Chondrocyte (in vitro differentiated cells): ENCODE data around the gene HSPA12B. TPM values are rescaled to one million over a fixed set of nuclear protein-coding genes. Genes with fewer than 3 reads are reported as not detected.

Experiments used
- DNase-seq: peaks from one replicate; pipeline ENCODE4 v3.0.0; 2021; ENCODE audit warnings: mixed read lengths, low spot score
- H3K27ac Mint-ChIP-seq: one replicate; pipeline ENCODE4 v1.8.0; 2021; ENCODE audit warnings: mild to moderate bottlenecking, moderate library complexity, mixed read lengths; ENCODE audit not compliant: unreplicated experiment
- H3K27me3 Mint-ChIP-seq: 2 replicates; pipeline ENCODE4 v1.8.0; 2021; ENCODE audit warnings: low read depth, mixed read lengths
- H3K36me3 Mint-ChIP-seq: 2 replicates; pipeline ENCODE4 v1.8.0; 2021; ENCODE audit warnings: low read depth, mixed read lengths
- H3K4me1 Mint-ChIP-seq: 2 replicates; pipeline ENCODE4 v1.8.0; 2021; ENCODE audit warnings: low read depth, mild to moderate bottlenecking, mixed read lengths
- H3K4me3 Mint-ChIP-seq: one replicate; pipeline ENCODE4 v1.8.0; 2021; ENCODE audit warnings: mild to moderate bottlenecking, moderate library complexity, mixed read lengths; ENCODE audit not compliant: unreplicated experiment
- H3K9me3 Mint-ChIP-seq: 2 replicates; pipeline ENCODE4 v1.8.0; 2021; ENCODE audit warnings: low read depth, mixed read lengths
- total RNA-seq: library from RNA; stranded (reverse); gene quantifications from 3 replicates; pipeline ENCODE4 v1.2.1, GENCODE V29; 2021
- TF ChIP-seq, protein P1 (sequence below): fragments of 200-600 bp; sonication (generic); IDR thresholded peaks from 2 replicates; pipeline ENCODE4 v1.5.0; 2021; ENCODE audit warnings: antibody characterized with exemption, mild to moderate bottlenecking, moderate library complexity

Gene HSPA12B
- total RNA-seq, 1 donor from 2014 or later: 0.10 TPM

DNA sequence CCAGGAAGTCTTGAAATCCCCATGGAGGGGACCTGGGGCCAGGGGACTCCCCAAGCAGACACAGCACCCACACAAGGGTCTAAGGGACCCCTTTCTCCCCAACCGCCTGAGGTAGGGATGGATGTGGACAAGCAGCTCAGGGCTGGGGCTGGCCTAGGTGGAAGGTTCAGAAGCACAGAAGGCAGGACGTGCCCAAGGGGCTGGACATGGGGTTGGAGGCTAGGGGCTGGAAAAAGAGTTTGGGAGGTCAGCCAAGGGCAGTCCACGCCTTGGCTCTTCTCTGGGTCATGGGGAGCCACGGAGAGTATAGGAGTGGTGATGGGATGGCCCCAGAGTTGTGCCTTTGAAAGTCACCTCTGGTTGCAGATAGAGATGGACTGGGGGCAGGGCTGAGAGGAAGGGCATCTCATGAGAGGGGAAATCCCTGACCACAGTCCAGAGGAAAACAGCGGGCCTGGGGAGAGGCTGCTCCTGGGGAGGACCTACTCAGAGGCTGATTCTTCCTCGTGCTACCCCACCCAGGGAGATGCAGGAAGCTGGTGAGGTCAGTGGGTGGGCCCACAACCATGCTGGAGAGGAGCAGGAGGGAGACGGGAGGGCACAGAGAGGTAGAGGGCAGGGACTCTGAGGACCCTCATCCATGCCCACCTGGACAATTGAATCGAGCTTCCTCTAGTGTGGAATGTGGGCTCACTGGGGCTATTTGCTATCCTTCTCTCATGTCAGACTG, 2.5 kb upstream of the HSPA12B start:
- Mint-ChIP-seq H3K27me3 (peaks cover 23% of the 10 kb centered on the region), H3K36me3 (peaks cover 1% of the 10 kb centered on the region), H3K9me3 (no peaks in the 10 kb centered on the region), H3K27ac (peak overlapping the region; percentile 23), H3K4me3 (no peak overlapping the region), H3K4me1 (peaks cover 8% of the 10 kb centered on the region)
- TF ChIP-seq, protein P1, sequence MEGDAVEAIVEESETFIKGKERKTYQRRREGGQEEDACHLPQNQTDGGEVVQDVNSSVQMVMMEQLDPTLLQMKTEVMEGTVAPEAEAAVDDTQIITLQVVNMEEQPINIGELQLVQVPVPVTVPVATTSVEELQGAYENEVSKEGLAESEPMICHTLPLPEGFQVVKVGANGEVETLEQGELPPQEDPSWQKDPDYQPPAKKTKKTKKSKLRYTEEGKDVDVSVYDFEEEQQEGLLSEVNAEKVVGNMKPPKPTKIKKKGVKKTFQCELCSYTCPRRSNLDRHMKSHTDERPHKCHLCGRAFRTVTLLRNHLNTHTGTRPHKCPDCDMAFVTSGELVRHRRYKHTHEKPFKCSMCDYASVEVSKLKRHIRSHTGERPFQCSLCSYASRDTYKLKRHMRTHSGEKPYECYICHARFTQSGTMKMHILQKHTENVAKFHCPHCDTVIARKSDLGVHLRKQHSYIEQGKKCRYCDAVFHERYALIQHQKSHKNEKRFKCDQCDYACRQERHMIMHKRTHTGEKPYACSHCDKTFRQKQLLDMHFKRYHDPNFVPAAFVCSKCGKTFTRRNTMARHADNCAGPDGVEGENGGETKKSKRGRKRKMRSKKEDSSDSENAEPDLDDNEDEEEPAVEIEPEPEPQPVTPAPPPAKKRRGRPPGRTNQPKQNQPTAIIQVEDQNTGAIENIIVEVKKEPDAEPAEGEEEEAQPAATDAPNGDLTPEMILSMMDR: no peak
- peak; percentile 88 for DNase-seq

DNA sequence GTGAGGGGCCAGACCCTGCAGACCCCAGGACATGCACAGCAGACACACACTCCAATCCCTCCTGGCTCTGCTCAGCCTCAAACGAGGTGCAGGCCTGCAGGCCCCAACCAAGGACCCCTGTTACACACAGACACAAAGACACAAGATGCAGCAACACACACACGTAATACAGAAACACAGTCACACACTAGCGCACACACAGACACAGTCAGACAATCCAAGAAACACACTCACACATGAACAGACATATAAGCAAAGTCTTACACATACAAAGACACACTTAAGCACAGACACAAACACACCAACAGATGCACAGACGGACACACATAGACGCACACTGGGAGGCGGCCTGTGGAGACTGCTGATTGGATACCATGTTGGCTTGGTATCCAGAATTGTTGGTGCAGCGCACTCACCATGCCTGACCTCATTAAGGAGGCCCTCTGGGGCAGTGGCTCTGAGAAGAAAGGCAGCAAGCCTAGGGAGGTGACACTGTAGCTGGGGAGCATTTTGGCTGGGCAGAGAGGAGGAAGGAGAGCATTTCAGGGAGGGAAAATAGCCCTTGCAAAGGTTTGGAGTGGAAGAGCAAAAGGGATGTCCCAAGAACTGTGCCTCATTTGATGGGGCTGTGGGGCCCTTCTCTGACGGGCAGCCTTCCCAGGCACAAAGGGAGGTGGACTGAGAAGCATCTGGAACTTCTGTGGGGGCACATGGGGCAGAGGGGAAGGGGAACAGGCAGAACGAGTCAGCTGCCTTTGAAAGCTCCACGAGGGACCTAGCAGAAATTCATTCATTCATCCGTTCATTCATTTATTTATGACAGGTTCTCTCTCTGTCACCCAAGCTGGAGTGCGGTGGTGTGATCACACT, 1.4 kb upstream of the HSPA12B start:
- H3K4me1 Mint-ChIP-seq: peaks cover 8% of the 10 kb centered on the region
- no peak overlapping the region for H3K27ac Mint-ChIP-seq
- H3K4me3 Mint-ChIP-seq: no peak overlapping the region
- peaks cover 1% of the 10 kb centered on the region for H3K36me3 Mint-ChIP-seq
- peak; percentile 46 for DNase-seq
- H3K27me3 Mint-ChIP-seq: peaks cover 19% of the 10 kb centered on the region
- TF ChIP-seq, protein P1: no peak
- no peaks in the 10 kb centered on the region for H3K9me3 Mint-ChIP-seq

DNA sequence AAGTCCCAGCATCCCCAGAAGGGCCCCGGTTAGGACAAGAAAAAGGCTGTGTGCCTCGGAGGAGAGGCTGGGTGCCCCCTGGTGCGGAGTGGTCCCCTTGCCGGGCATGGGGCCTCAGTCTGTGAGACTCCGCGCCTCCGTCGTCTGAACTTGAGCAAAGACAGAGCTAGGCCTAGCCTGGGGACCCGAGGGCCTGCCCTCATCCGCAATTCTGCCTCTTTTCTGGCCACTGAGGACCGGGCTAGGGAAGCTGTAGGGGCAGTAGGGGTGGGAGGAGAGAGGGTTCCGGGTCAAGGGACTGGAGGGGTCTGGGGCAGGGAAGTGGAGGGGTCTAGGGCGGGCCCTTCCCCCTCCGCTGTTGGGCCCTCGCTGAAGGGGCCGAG, 550 bp upstream of the HSPA12B start:
- H3K27me3 Mint-ChIP-seq: peaks cover 18% of the 10 kb centered on the region
- DNase-seq: peak; percentile 82

DNA sequence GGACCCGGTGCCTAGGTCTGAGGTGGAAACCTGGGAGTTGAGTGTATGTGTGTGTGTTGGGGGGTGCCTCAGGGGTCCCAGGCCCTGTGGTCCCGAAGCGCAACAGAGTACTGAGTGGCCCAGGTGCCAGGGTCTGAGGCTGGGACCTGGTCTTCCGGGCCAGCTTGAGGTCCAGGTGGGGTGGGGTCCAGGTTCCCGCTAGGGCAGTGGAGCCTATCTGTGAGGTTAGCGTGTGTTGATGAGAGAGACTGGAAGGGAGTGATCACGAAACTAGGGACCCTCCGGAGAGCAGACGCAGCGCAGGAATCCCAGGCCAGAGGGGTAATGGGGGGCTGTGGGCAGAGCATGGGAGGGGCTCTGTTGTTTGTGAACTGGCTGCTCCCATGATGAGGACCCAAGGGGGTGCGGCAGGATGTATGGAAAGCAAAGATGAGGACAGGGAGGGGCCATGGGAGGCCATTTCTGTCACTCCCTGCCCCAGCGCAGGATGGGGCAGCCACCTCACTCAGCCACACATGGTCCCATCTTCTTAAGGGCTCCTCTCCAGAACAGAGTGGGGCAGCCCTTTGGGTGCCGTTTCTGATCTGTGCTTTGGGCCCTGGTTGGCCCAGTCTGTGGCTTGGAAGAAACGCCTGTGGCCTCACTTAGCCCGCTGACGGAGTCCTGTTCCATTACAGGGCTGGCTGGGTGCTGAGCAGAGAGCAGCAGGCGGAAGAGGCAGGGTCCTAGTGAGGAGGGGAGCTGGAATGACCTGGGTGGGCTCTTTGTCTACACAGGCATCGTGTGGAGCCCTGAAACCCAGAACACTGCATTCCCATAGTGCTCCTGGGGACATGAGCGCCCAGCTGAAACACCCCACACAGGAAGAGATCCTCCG, 872 bp downstream of the HSPA12B start:
- Mint-ChIP-seq H3K4me3 (no peak overlapping the region), H3K4me1 (no peaks in the 10 kb centered on the region), H3K27ac (no peak overlapping the region), H3K27me3 (peaks cover 11% of the 10 kb centered on the region), H3K9me3 (no peaks in the 10 kb centered on the region), H3K36me3 (no peaks in the 10 kb centered on the region)
- TF ChIP-seq, protein P1: no peak
- DNase-seq: peak; percentile 54

More for the DNA sequence above, 550 bp upstream of the HSPA12B start:
- TF ChIP-seq, protein P1: no peak
- Mint-ChIP-seq H3K36me3 (peaks cover 1% of the 10 kb centered on the region), H3K4me1 (peaks cover 8% of the 10 kb centered on the region), H3K4me3 (peak overlapping the region; percentile 9), H3K9me3 (no peaks in the 10 kb centered on the region), H3K27ac (no peak overlapping the region)
